SK-N-MC (cell line): ENCODE data around the gene ROCK2.

ENCODE experiments used
- EZH2 ChIP-seq: fragments of 200-600 bp; sonication (generic); IDR thresholded peaks from one replicate; pipeline ENCODE4 v1.6.1; 2017; ENCODE audit warnings: antibody characterized with exemption
- FOXP2 ChIP-seq: optimal IDR thresholded peaks from 2 replicates; pipeline ENCODE3; 2011; ENCODE audit warnings: mild to moderate bottlenecking, moderate library complexity; ENCODE audit not compliant: insufficient read depth; ENCODE audit errors: extremely low read length, control extremely low read depth
- POLR2AphosphoS5 ChIP-seq: IDR thresholded peaks from 2 replicates; pipeline ENCODE4 v1.6.1; 2012; ENCODE audit warnings: mild to moderate bottlenecking, low read depth, low read length, borderline replicate concordance

GRCh38 chr2:11241412-11242203, 102.8 kb downstream of the ROCK2 start:
- TF ChIP-seq EZH2, result no peak
- no peak for TF ChIP-seq POLR2AphosphoS5
- TF ChIP-seq FOXP2, result no peak
